PC-3 (cell line): ENCODE measurements around the gene ATXN7L2. TPM values are rescaled to one million over a fixed set of nuclear protein-coding genes. Genes with fewer than 3 reads are reported as not detected.

ENCODE experiments used
- ATAC-seq: fragments of 200-7000 bp; cut with Tn5 transposase; 2 replicates; pipeline ENCODE4 v1.9.1; 2020; ENCODE audit warnings: mild to moderate bottlenecking, moderate library complexity
- BruUV-seq: library from RNA; stranded (reverse); fragments of 400-500 nt; replicated peaks from 2 replicates; lab custom pipeline; 2021; lab: Mats Ljungman, UMichigan
- CTCF ChIA-PET: fragments of 300-600 bp; sonication (Branson Sonifier 250); formaldehyde crosslinking; loops from one replicate; lab custom pipeline; 2022; ENCODE audit warnings: antibody characterized with exemption; lab: Charles Lee
- POLR2A ChIA-PET: fragments of 300-600 bp; sonication (Branson Sonifier 250); formaldehyde crosslinking; loops from one replicate; lab custom pipeline; 2022; ENCODE audit warnings: antibody characterized with exemption; ENCODE audit not compliant: unreplicated experiment; lab: Charles Lee
- DNase-seq: peaks from one replicate; pipeline ENCODE4 v3.0.0-alpha.2; 2015
- H2AFZ ChIP-seq: fragments of 300-600 bp; sonication (generic); 2 replicates; pipeline ENCODE4 v1.6.0; 2016; ENCODE audit warnings: antibody characterized with exemption, low read length
- H3F3A ChIP-seq: fragments of 300-600 bp; sonication (generic); one replicate; pipeline ENCODE4 v1.6.0; 2017; ENCODE audit warnings: antibody characterized with exemption, low read length, control low read depth, mild to moderate bottlenecking; ENCODE audit not compliant: unreplicated experiment
- H3K27ac ChIP-seq: fragments of 300-600 bp; sonication (generic); 2 replicates; pipeline ENCODE4 v1.5.1; 2016; ENCODE audit warnings: mild to moderate bottlenecking, low read length
- H3K27me3 ChIP-seq: fragments of 300-600 bp; sonication (generic); 2 replicates; pipeline ENCODE4 v1.6.1; 2016; ENCODE audit warnings: low read length, mixed read lengths
- H3K36me3 ChIP-seq: fragments of 300-600 bp; sonication (generic); 2 replicates; pipeline ENCODE4 v1.6.1; 2016; ENCODE audit warnings: low read depth, mixed run types, low read length, mixed read lengths
- H3K4me1 ChIP-seq: fragments of 300-600 bp; sonication (generic); 2 replicates; pipeline ENCODE4 v1.5.1; 2016; ENCODE audit warnings: low read length; ENCODE audit not compliant: insufficient read depth
- H3K4me2 ChIP-seq: fragments of 300-600 bp; sonication (generic); 2 replicates; pipeline ENCODE4 v1.6.0; 2016; ENCODE audit warnings: low read length
- H3K4me3 ChIP-seq: fragments of 300-600 bp; sonication (generic); 2 replicates; pipeline ENCODE4 v1.5.1; 2016; ENCODE audit warnings: mild to moderate bottlenecking, low read length, mixed read lengths
- H3K79me2 ChIP-seq: fragments of 300-600 bp; sonication (generic); 2 replicates; pipeline ENCODE4 v1.6.1; 2017; ENCODE audit warnings: low read length, mixed read lengths
- H3K9ac ChIP-seq: fragments of 300-600 bp; sonication (generic); 2 replicates; pipeline ENCODE4 v1.6.0; 2016; ENCODE audit warnings: mild to moderate bottlenecking, low read length
- H3K9me2 ChIP-seq: fragments of 300-600 bp; sonication (generic); replicated peaks from 2 replicates; pipeline ENCODE4 v1.6.1; 2016; ENCODE audit warnings: mixed run types, low read length, mixed read lengths
- H3K9me3 ChIP-seq: fragments of 300-600 bp; sonication (generic); 2 replicates; pipeline ENCODE4 v1.6.1; 2016; ENCODE audit warnings: low read length, mixed read lengths
- H4K20me1 ChIP-seq: fragments of 300-600 bp; sonication (generic); 2 replicates; pipeline ENCODE4 v1.6.1; 2016; ENCODE audit warnings: low read length, mixed read lengths
- CTCF ChIP-seq: fragments of 300-600 bp; sonication (generic); conservative IDR thresholded peaks from 2 replicates; pipeline ENCODE4 v1.5.1; 2017; ENCODE audit warnings: antibody characterized with exemption, low read depth, mild to moderate bottlenecking, low read length
- EZH2 ChIP-seq: fragments of 300-600 bp; sonication (generic); IDR thresholded peaks from one replicate; pipeline ENCODE4 v1.6.1; 2017; ENCODE audit warnings: antibody characterized with exemption, mild to moderate bottlenecking, low read length; ENCODE audit not compliant: unreplicated experiment
- EZH2phosphoT487 ChIP-seq: fragments of 300-600 bp; sonication (generic); IDR thresholded peaks from 2 replicates; pipeline ENCODE4 v1.6.1; 2018; ENCODE audit warnings: mild to moderate bottlenecking, antibody characterized with exemption, low read length, borderline replicate concordance
- intact Hi-C: fragments of 100-400 bp; cut with micrococcal nuclease; formaldehyde crosslinking; loops from 2 replicates; pipeline ENCODE4 v1.9.0; 2023
- total RNA-seq: library from RNA; depleted of rRNA; stranded (reverse); fragments of >200 nt; gene quantifications from 2 replicates; pipeline ENCODE4 v1.2.3, GENCODE V29; 2014

ATXN7L2 gene
- total RNA-seq, 1 experiment from 2014 or later = 9.4 TPM

GRCh38 chr1:109528712-109529111 is 45.0 kb downstream of the ATXN7L2 start:
- TF ChIP-seq EZH2phosphoT487 (no peak), CTCF (no peak), EZH2 (no peak)

GRCh38 chr1:109529881-109530456 is 46.3 kb downstream of the ATXN7L2 start:
- intact Hi-C loops = no loop called here
- CTCF ChIA-PET = interaction anchor here (1.1 kb wide), 1 partner anchor 46 kb away, joined by 6 read pairs; the partner anchor contains the start of gene ATXN7L2
- ATAC-seq = no peak

More at GRCh38 chr1:109528712-109529111, 45.0 kb downstream of the ATXN7L2 start:
- ATAC-seq (no peak), DNase-seq (no peak)
- ChIA-PET POLR2A (no interaction called here), CTCF (interaction anchor here (1.1 kb wide), 1 partner anchor 38 kb away, joined by 3 read pairs; no protein-coding TSS in a partner anchor)
- no peaks in the 10 kb centered on the region for H3K79me2 ChIP-seq
- no peak overlapping the region for H3K4me2 ChIP-seq
- 0 out of 2 replicates have a peak, but pooled peaks cover 8% of the 10 kb centered on the region for H3K27me3 ChIP-seq
- H4K20me1 ChIP-seq = no peaks in the 10 kb centered on the region
- no peaks in the 10 kb centered on the region for H3K9me3 ChIP-seq
- no peak overlapping the region for H3K27ac ChIP-seq
- H3F3A ChIP-seq = no peaks in the 10 kb centered on the region
- no peaks in the 10 kb centered on the region for H3K36me3 ChIP-seq
- no peak overlapping the region for H3K9ac ChIP-seq
- no peaks in the 10 kb centered on the region for H3K9me2 ChIP-seq
- H2AFZ ChIP-seq = no peak overlapping the region
- H3K4me1 ChIP-seq = no peaks in the 10 kb centered on the region
- no peak overlapping the region for H3K4me3 ChIP-seq
- BruUV-seq = no TSS peak
- intact Hi-C loops = no loop called here

More at GRCh38 chr1:109529881-109530456, 46.3 kb downstream of the ATXN7L2 start:
- no peak for DNase-seq
- no peaks in the 10 kb centered on the region for H4K20me1 ChIP-seq
- no peak overlapping the region for H3K27ac ChIP-seq
- no peak overlapping the region for H2AFZ ChIP-seq
- POLR2A ChIA-PET = no interaction called here
- no TSS peak for BruUV-seq
- H3K36me3 ChIP-seq = no peaks in the 10 kb centered on the region
- H3K9me3 ChIP-seq = no peaks in the 10 kb centered on the region
- H3F3A ChIP-seq = no peaks in the 10 kb centered on the region
- H3K27me3 ChIP-seq = 0 out of 2 replicates have a peak, but pooled peaks cover 8% of the 10 kb centered on the region
- H3K79me2 ChIP-seq = no peaks in the 10 kb centered on the region
- no peaks in the 10 kb centered on the region for H3K9me2 ChIP-seq
- TF ChIP-seq EZH2 (no peak), EZH2phosphoT487 (no peak), CTCF (no peak)
- H3K9ac ChIP-seq = no peak overlapping the region
- no peak overlapping the region for H3K4me2 ChIP-seq
- H3K4me3 ChIP-seq = no peak overlapping the region
- no peaks in the 10 kb centered on the region for H3K4me1 ChIP-seq
